ENCODE measurements around the gene HES4. TPM values are rescaled to one million over a fixed set of nuclear protein-coding genes. Genes with fewer than 3 reads are reported as not detected.

HES4 gene
- total and polyA plus RNA-seq, 4 donors: 13.5 to 47.9 (median 27.1) TPM

DNA sequence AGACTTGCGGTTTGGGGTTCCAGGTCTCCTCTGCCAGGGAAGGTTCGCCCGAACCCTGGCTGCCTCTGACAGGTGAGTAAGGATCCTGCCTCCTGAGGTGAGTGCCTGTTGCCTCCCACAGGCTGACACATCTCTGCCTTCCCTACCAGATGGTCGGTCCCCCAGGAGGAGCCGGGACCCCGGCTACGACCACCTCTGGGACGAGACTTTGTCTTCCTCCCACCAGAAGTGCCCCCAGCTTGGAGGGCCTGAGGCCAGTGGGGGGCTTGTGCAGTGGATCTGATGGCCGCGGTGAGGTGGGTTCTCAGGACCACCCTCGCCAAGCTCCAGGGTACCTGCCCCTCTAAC, 25.6 kb downstream of the HES4 start:
- ATAC-seq (ENCODE audit: insufficient read depth, low FRiP score) (no peak), DNase-seq (no peak)
- no peak overlapping the region for H3K9ac ChIP-seq (ENCODE audit: insufficient read depth in 1 of 2, low read length in 2 of 2)
- H3K9me3 ChIP-seq (ENCODE audit: control insufficient read depth in 4 of 4, insufficient read depth in 3 of 4, low read length in 3 of 4): no peaks in the 10 kb centered on the region
- H3K27me3 ChIP-seq (ENCODE audit: control insufficient read depth in 3 of 3, insufficient read depth in 3 of 3, low read length in 2 of 3): peaks cover 0 to 36% (median 11%) of the 10 kb centered on the region in 3 donors
- TF ChIP-seq CTCF (IDR thresholded peaks at IDR 0.05; ENCODE audit: control extremely low read depth, extremely low read depth): no peak
- peaks cover 0 to 6% (median 0%) of the 10 kb centered on the region in 5 donors for H3K4me1 ChIP-seq (ENCODE audit: control insufficient read depth in 5 of 5, insufficient read depth in 5 of 5, low read length in 5 of 5)
- H3K36me3 ChIP-seq (ENCODE audit: control insufficient read depth in 4 of 4, insufficient read depth in 4 of 4, low read length in 4 of 4): no peaks in the 10 kb centered on the region
- H3K4me3 ChIP-seq: no peak overlapping the region
- 85 to 88% methylated on average over 10 to 11 of the region's 11 CpGs for WGBS, 2 donors
- H3K27ac ChIP-seq (ENCODE audit: low read depth in 1 of 2, low read length in 1 of 2): no peak overlapping the region

GRCh38 chr1:973459-974292, 26.2 kb downstream of the HES4 start:
- DNase-seq (no peak), ATAC-seq (ENCODE audit: insufficient read depth, low FRiP score) (no peak)
- WGBS, 2 donors: 77 to 88% methylated on average over 24 to 28 of the region's 28 CpGs

DNA sequence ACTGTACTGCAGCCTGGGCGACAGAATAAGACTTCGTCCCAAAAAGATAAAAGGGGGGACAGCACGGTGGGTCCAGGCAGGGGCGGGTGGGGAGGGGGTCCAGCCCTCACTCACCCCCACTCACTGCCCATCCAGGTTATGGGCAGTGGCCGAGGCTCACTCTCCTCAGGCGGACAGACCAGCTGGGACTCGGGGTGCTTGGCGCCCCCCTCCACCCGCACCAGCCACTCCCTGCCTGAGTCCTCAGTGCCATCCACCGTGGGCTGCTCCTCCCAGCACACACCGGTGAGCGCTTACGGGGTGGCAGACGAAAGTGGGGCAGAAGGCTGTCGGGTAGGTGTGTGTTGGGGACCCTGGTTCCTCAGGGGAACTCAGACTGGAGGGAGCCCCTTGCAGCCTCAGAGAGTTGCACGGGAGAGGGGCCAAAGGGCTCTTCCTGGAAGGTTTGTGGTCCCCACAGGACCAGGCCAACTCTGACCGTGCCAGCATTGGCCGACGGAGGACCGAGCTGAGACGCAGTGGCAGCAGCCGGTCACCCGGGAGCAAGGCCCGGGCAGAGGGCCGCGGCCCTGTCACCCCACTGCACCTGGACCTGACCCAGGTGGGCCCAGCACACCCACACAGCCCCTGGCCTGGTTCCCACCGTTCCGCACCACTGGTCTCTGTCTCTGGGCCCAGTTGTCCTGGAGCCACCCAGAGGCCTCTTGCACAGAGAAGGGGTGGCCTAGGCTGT, 27.0 kb downstream of the HES4 start:
- Histone ChIP-seq H3K27ac (ENCODE audit: low read depth in 1 of 2, low read length in 1 of 2) (no peak overlapping the region), H3K9ac (ENCODE audit: insufficient read depth in 1 of 2, low read length in 2 of 2) (no peak overlapping the region), H3K36me3 (ENCODE audit: control insufficient read depth in 4 of 4, insufficient read depth in 4 of 4, low read length in 4 of 4) (no peaks in the 10 kb centered on the region), H3K4me3 (no peak overlapping the region), H3K9me3 (ENCODE audit: control insufficient read depth in 4 of 4, insufficient read depth in 3 of 4, low read length in 3 of 4) (no peaks in the 10 kb centered on the region), H3K4me1 (ENCODE audit: control insufficient read depth in 5 of 5, insufficient read depth in 5 of 5, low read length in 5 of 5) (peaks cover 0 to 6% (median 0%) of the 10 kb centered on the region in 5 donors), H3K27me3 (ENCODE audit: control insufficient read depth in 3 of 3, insufficient read depth in 3 of 3, low read length in 2 of 3) (peaks cover 0 to 48% (median 16%) of the 10 kb centered on the region in 3 donors)
- ATAC-seq (ENCODE audit: insufficient read depth, low FRiP score) (no peak), DNase-seq (no peak)
- WGBS, 2 donors: 85 to 86% methylated on average over 25 to 28 of the region's 28 CpGs
- TF ChIP-seq CTCF (IDR thresholded peaks at IDR 0.05; ENCODE audit: control extremely low read depth, extremely low read depth): no peak

More at GRCh38 chr1:973459-974292, 26.2 kb downstream of the HES4 start:
- Histone ChIP-seq H3K36me3 (ENCODE audit: control insufficient read depth in 4 of 4, insufficient read depth in 4 of 4, low read length in 4 of 4) (no peaks in the 10 kb centered on the region), H3K9me3 (ENCODE audit: control insufficient read depth in 4 of 4, insufficient read depth in 3 of 4, low read length in 3 of 4) (no peaks in the 10 kb centered on the region), H3K27ac (ENCODE audit: low read depth in 1 of 2, low read length in 1 of 2) (no peak overlapping the region), H3K9ac (ENCODE audit: insufficient read depth in 1 of 2, low read length in 2 of 2) (no peak overlapping the region), H3K27me3 (ENCODE audit: control insufficient read depth in 3 of 3, insufficient read depth in 3 of 3, low read length in 2 of 3) (peaks cover 0 to 42% (median 16%) of the 10 kb centered on the region in 3 donors), H3K4me1 (ENCODE audit: control insufficient read depth in 5 of 5, insufficient read depth in 5 of 5, low read length in 5 of 5) (peaks cover 0 to 6% (median 0%) of the 10 kb centered on the region in 5 donors), H3K4me3 (no peak overlapping the region)
- no peak for TF ChIP-seq CTCF (IDR thresholded peaks at IDR 0.05; ENCODE audit: control extremely low read depth, extremely low read depth)
